Fibroblast of skin of left biceps (primary cell): ENCODE measurements around the gene KMT2D.

Source experiments
- DNase-seq, 2 experiments: peaks; one replicate each; pipeline ENCODE4 v3.0.0-alpha.2; 2013; ENCODE audit warnings: low read depth in 2 of 2

The KMT2D gene

GRCh38 chr12:49060237-49061156 is at the start of gene KMT2D:
Gene KMT2D, minus strand, starts transcription at chr12:49060794. Its CDS starts 5,470 bp downstream, at chr12:49055324.
- DNase-seq, result peak; percentile 91 to 93

- DNase-seq, result no peak
Measured at GRCh38 chr12:49109641-49110463, 49.3 kb upstream of the KMT2D start.

GRCh38 chr12:49108958-49109404 is 48.4 kb upstream of the KMT2D start:
- no peak for DNase-seq

GRCh38 chr12:49105504-49106084 is 45.0 kb upstream of the KMT2D start:
- DNase-seq, result no peak

GRCh38 chr12:49104822-49105221 is 44.2 kb upstream of the KMT2D start:
- no peak for DNase-seq

GRCh38 chr12:49100380-49100779 is 39.8 kb upstream of the KMT2D start:
- DNase-seq, result no peak

GRCh38 chr12:49098703-49099102 is 38.1 kb upstream of the KMT2D start:
- DNase-seq, result no peak

- no peak for DNase-seq
Measured at GRCh38 chr12:49098035-49098451, 37.4 kb upstream of the KMT2D start.

GRCh38 chr12:49097381-49097780 is 36.8 kb upstream of the KMT2D start:
- no peak for DNase-seq

- DNase-seq, result no peak
Measured at GRCh38 chr12:49094975-49095365, 34.4 kb upstream of the KMT2D start.

GRCh38 chr12:49094160-49094974 is 33.8 kb upstream of the KMT2D start, which contains the start of gene DHH:
Gene DHH, minus strand, starts transcription at chr12:49094801. Its CDS starts 289 bp downstream, at chr12:49094512.
- DNase-seq, result no peak

GRCh38 chr12:49093792-49094159 is 33.2 kb upstream of the KMT2D start:
- no peak for DNase-seq

GRCh38 chr12:49092816-49093406 is 32.3 kb upstream of the KMT2D start:
- no peak for DNase-seq

GRCh38 chr12:49092086-49092815 is 31.7 kb upstream of the KMT2D start:
- no peak for DNase-seq

- no peak for DNase-seq
Measured at GRCh38 chr12:49091836-49092085, 31.2 kb upstream of the KMT2D start.

GRCh38 chr12:49091056-49091835 is 30.7 kb upstream of the KMT2D start:
- no peak for DNase-seq

- DNase-seq, result no peak
Measured at GRCh38 chr12:49089821-49090773, 29.5 kb upstream of the KMT2D start.

GRCh38 chr12:49088932-49089330 is 28.3 kb upstream of the KMT2D start:
- DNase-seq, result no peak
